IMR-90 (cell line): Measurements from ENCODE around the gene SKIL. TPM values are rescaled to one million over a fixed set of nuclear protein-coding genes. Genes with fewer than 3 reads are reported as not detected.
A peak's percentile ranks its signal among the peaks of the same experiment; 100 is the strongest.

Experiments
- ATAC-seq: fragments of 200-7000 bp; cut with Tn5 transposase; 2 replicates; pipeline ENCODE4 v1.9.1; 2020; ENCODE audit warnings: low read depth, mild to moderate bottlenecking, moderate library complexity
- BruUV-seq: library from RNA; stranded (reverse); fragments of 400-500 nt; replicated peaks from 2 replicates; lab custom pipeline; 2021; lab: Mats Ljungman, UMichigan
- CTCF ChIA-PET: fragments of 300-600 bp; formaldehyde crosslinking; extraction: SDS; loops from one replicate; lab custom pipeline; 2021; ENCODE audit warnings: antibody characterized with exemption; lab: Yijun Ruan, JAX
- POLR2A ChIA-PET: fragments of 300-600 bp; sonication (Branson Sonifier 250); formaldehyde crosslinking; loops from one replicate; lab custom pipeline; 2022; ENCODE audit warnings: antibody characterized with exemption; ENCODE audit not compliant: unreplicated experiment; lab: Charles Lee
- DNase-seq: peaks from one replicate; pipeline ENCODE4 v3.0.0; 2013
- H2AFZ ChIP-seq: replicated peaks from 2 replicates; pipeline ENCODE3; 2013; ENCODE audit warnings: low read length, mild to moderate bottlenecking; ENCODE audit not compliant: poor library complexity
- H2AK5ac ChIP-seq: 2 replicates; pipeline ENCODE4 v1.6.1; 2013; ENCODE audit warnings: low read depth, low read length, inconsistent platforms
- H2AK9ac ChIP-seq: replicated peaks from 2 replicates; pipeline ENCODE3; 2013; ENCODE audit warnings: mild to moderate bottlenecking, low read depth, low read length, moderate library complexity; ENCODE audit not compliant: poor library complexity
- H2BK120ac ChIP-seq: 2 replicates; pipeline ENCODE4 v1.6.1; 2013; ENCODE audit warnings: low read depth, low read length, inconsistent platforms
- H2BK15ac ChIP-seq: 3 replicates; pipeline ENCODE4 v1.6.1; 2013; ENCODE audit warnings: low read depth, low read length, inconsistent platforms
- H2BK20ac ChIP-seq: 2 replicates; pipeline ENCODE4 v1.6.1; 2013; ENCODE audit warnings: low read depth, mild to moderate bottlenecking, inconsistent platforms, low read length, moderate library complexity
- H2BK5ac ChIP-seq: 2 replicates; pipeline ENCODE4 v1.6.1; 2013; ENCODE audit warnings: mild to moderate bottlenecking, low read depth, low read length, inconsistent platforms; ENCODE audit not compliant: poor library complexity, severe bottlenecking
- H3K14ac ChIP-seq: replicated peaks from 2 replicates; pipeline ENCODE4 v1.6.1; 2013; ENCODE audit warnings: low read depth, low read length, inconsistent platforms
- H3K18ac ChIP-seq: 2 replicates; pipeline ENCODE4 v1.6.1; 2013; ENCODE audit warnings: low read depth, low read length, control low read depth
- H3K23ac ChIP-seq: 2 replicates; pipeline ENCODE4 v1.6.1; 2013; ENCODE audit warnings: low read depth, low read length, inconsistent platforms
- H3K27ac ChIP-seq: 2 replicates; pipeline ENCODE4 v1.5.1; 2013; ENCODE audit warnings: mild to moderate bottlenecking, control low read depth, low read length; ENCODE audit not compliant: insufficient read depth
- H3K27me3 ChIP-seq: 2 replicates; pipeline ENCODE4 v1.6.1; 2013; ENCODE audit warnings: low read length; ENCODE audit not compliant: control insufficient read depth, insufficient read depth
- H3K36me3 ChIP-seq: 2 replicates; pipeline ENCODE4 v1.6.1; 2013; ENCODE audit warnings: low read length, mixed read lengths; ENCODE audit not compliant: control insufficient read depth, insufficient read depth
- H3K4ac ChIP-seq: 2 replicates; pipeline ENCODE4 v1.6.1; 2013; ENCODE audit warnings: low read depth, low read length, inconsistent platforms
- H3K4me1 ChIP-seq: 2 replicates; pipeline ENCODE4 v1.6.1; 2013; ENCODE audit warnings: low read length, mixed read lengths; ENCODE audit not compliant: control insufficient read depth, insufficient read depth
- H3K4me2 ChIP-seq: 2 replicates; pipeline ENCODE4 v1.6.1; 2013; ENCODE audit warnings: low read depth, mild to moderate bottlenecking, control low read depth, low read length, moderate library complexity
- H3K4me3 ChIP-seq: 2 replicates; pipeline ENCODE4 v1.5.1; 2013; ENCODE audit warnings: low read depth, mild to moderate bottlenecking, control low read depth, low read length, moderate library complexity; ENCODE audit not compliant: insufficient read depth
- H3K56ac ChIP-seq: 2 replicates; pipeline ENCODE4 v1.6.1; 2013; ENCODE audit warnings: low read length, inconsistent platforms; ENCODE audit not compliant: insufficient read depth; ENCODE audit errors: extremely low read depth
- H3K79me1 ChIP-seq, 2 experiments: 2 replicates each; pipeline ENCODE4 v1.6.1; 2013; ENCODE audit warnings: low read length in 2 of 2, inconsistent platforms in 1 of 2, low read depth in 1 of 2
- H3K9ac ChIP-seq: 2 replicates; pipeline ENCODE4 v1.6.1; 2013; ENCODE audit warnings: low read depth, low read length, control low read depth
- H3K9me1 ChIP-seq: 2 replicates; pipeline ENCODE4 v1.6.1; 2013; ENCODE audit warnings: low read length, inconsistent platforms; ENCODE audit not compliant: insufficient read depth
- H3K9me3 ChIP-seq: 2 replicates; pipeline ENCODE4 v1.6.1; 2013; ENCODE audit warnings: low read length; ENCODE audit not compliant: control insufficient read depth, insufficient read depth
- H4K20me1 ChIP-seq: 2 replicates; pipeline ENCODE4 v1.6.1; 2013; ENCODE audit warnings: low read length, inconsistent platforms; ENCODE audit not compliant: insufficient read depth
- H4K5ac ChIP-seq: 2 replicates; pipeline ENCODE4 v1.6.1; 2013; ENCODE audit warnings: mild to moderate bottlenecking, low read depth, low read length, control low read depth
- H4K8ac ChIP-seq, 2 experiments: 2 replicates each; pipeline ENCODE4 v1.6.1; 2013; ENCODE audit warnings: low read depth in 2 of 2, low read length in 2 of 2, control low read depth in 1 of 2, inconsistent platforms in 1 of 2
- H4K91ac ChIP-seq: 2 replicates; pipeline ENCODE4 v1.6.1; 2013; ENCODE audit warnings: low read depth, low read length, inconsistent platforms; ENCODE audit not compliant: insufficient read depth
- BHLHE40 ChIP-seq: fragments of 150-350 bp; IDR thresholded peaks from 2 replicates; pipeline ENCODE4 v1.6.1; 2016; ENCODE audit warnings: mild to moderate bottlenecking, low read depth, low read length
- CEBPB ChIP-seq: IDR thresholded peaks from 2 replicates; pipeline ENCODE4 v1.6.1; 2012; ENCODE audit warnings: low read depth, low read length, improper control_type of control experiment
- ELK1 ChIP-seq: fragments of 150-350 bp; IDR thresholded peaks from 2 replicates; pipeline ENCODE4 v1.6.1; 2016; ENCODE audit warnings: low read depth, mild to moderate bottlenecking, low read length, moderate library complexity, borderline replicate concordance
- NFE2L2 ChIP-seq: fragments of 150-350 bp; IDR thresholded peaks from 2 replicates; pipeline ENCODE4 v1.6.1; 2016; ENCODE audit warnings: low read depth, mild to moderate bottlenecking, low read length
- POLR2A ChIP-seq: IDR thresholded peaks from 2 replicates; pipeline ENCODE4 v1.6.1; 2012; ENCODE audit warnings: mild to moderate bottlenecking, low read depth, low read length
- WGBS, 2 experiments: methylation state at CpG; one replicate each; pipeline versions ENCODE4 v1.1.5 to v1.1.7; 2013; ENCODE audit warnings: missing lambda C conversion rate in 2 of 2; ENCODE audit not compliant: insufficient read length in 1 of 2; ENCODE audit errors: extremely low coverage in 2 of 2; 5-methylcytosine and 5-hydroxymethylcytosine counted together
- dilution Hi-C: fragments of 300-500 bp; cut with HindIII; formaldehyde crosslinking; loops from one replicate; pipeline ENCODE4 v1.14.3; 2018; ENCODE audit warnings: low sequenced_read_pairs; ENCODE audit not compliant: unreplicated experiment
- in situ Hi-C: fragments of 300-500 bp; cut with MboI; formaldehyde crosslinking; loops from 3 replicates; pipeline ENCODE4 v1.14.3; 2019; ENCODE audit warnings: low sequenced_read_pairs, inconsistent platforms, mixed read lengths
- intact Hi-C: fragments of 100-400 bp; cut with micrococcal nuclease; formaldehyde crosslinking; loops from 2 replicates; pipeline ENCODE4 v1.10.0; 2022
- polyA plus RNA-seq, 3 experiments: library from polyadenylated mRNA; depleted of rRNA; stranded (reverse); fragments of >200 nt; gene quantifications; 2 replicates each; pipeline ENCODE4 v1.2.3, GENCODE V29; 2012; ENCODE audit warnings: low replicate concordance in 1 of 3
- total RNA-seq: library from RNA; depleted of rRNA; stranded (reverse); fragments of >200 nt; gene quantifications from 2 replicates; pipeline ENCODE4 v1.2.3, GENCODE V29; 2012

Gene SKIL
- total and polyA plus RNA-seq, 2 of the 4 experiments (the other 2 are of a cell fraction) = 9.2 to 55.9 TPM

- Histone ChIP-seq H3K27ac (no peak overlapping the region), H3K4me1 (peaks cover 2% of the 10 kb centered on the region; the same call in 1 of the 2 replicates), H2AK5ac (no peak overlapping the region), H2BK5ac (peak overlapping the region; percentile 1), H3K27me3 (no peaks in the 10 kb centered on the region), H3K4me3 (no peak overlapping the region), H3K18ac (no peak overlapping the region), H3K56ac (no peak overlapping the region), H2AFZ (no peak overlapping the region), H3K79me1 (peaks cover 0 to 35% of the 10 kb centered on the region in 2 experiments; a peak in 3 of 4 replicates), H2AK9ac (no peak overlapping the region), H4K91ac (no peak overlapping the region), H2BK120ac (no peak overlapping the region), H3K23ac (no peak overlapping the region), H3K14ac (no peak overlapping the region), H4K8ac (no peak overlapping the region), H3K4ac (no peak overlapping the region), H4K5ac (no peak overlapping the region), H4K20me1 (peaks cover 16% of the 10 kb centered on the region), H2BK20ac (no peak overlapping the region), H2BK15ac (no peak overlapping the region), H3K36me3 (peaks cover 1% of the 10 kb centered on the region; the same call in 1 of the 2 replicates), H3K9ac (no peak overlapping the region), H3K9me1 (no peaks in the 10 kb centered on the region; the same call in 1 of the 2 replicates), H3K4me2 (peak overlapping the region; percentile 22; the same call in 1 of the 2 replicates), H3K9me3 (no peaks in the 10 kb centered on the region)
- dilution Hi-C loops (no loop called here), in situ Hi-C loops (no loop called here), intact Hi-C loops (no loop called here)
- DNase-seq (peak; percentile 32), ATAC-seq (peak; percentile 42; the same call in 1 of the 2 replicates)
- CTCF ChIA-PET = interaction anchor here (0.9 kb wide), 1 partner anchor 437 kb away, joined by 3 read pairs; no protein-coding TSS in a partner anchor
- WGBS, 2 experiments = no CpG with 5 or more reads among the region's 2 CpGs
- TF ChIP-seq NFE2L2 (no peak), BHLHE40 (no peak), POLR2A (peak; percentile 43; the same call in 1 of the 2 replicates), CEBPB (no peak), ELK1 (no peak)
- POLR2A ChIA-PET = interaction anchor here (0.7 kb wide), 1 partner anchor 310 kb away, joined by 3 read pairs; no protein-coding TSS in a partner anchor
- no TSS peak for BruUV-seq
Measured at GRCh38 chr3:170372190-170372879, 14.8 kb downstream of the SKIL start.
